WTC11 (cell line): ENCODE results near the gene MAPK12. TPM values are rescaled to one million over a fixed set of nuclear protein-coding genes. Genes with fewer than 3 reads are reported as not detected.

ENCODE experiments used
- ATAC-seq: fragments of 200-7000 bp; cut with Tn5 transposase; 2 replicates; pipeline ENCODE4 v1.10.0; 2021; ENCODE audit warnings: mild to moderate bottlenecking, moderate library complexity
- CTCF ChIA-PET: fragments of 300-600 bp; sonication (Branson Sonifier 250); formaldehyde crosslinking; loops from one replicate; lab custom pipeline; 2021; ENCODE audit warnings: antibody characterized with exemption; lab: Charles Lee
- POLR2A ChIA-PET: fragments of 350-600 bp; sonication (Branson Sonifier 250); formaldehyde crosslinking; loops from one replicate; lab custom pipeline; 2021; ENCODE audit warnings: antibody characterized with exemption; lab: Charles Lee
- DNase-seq: peaks from one replicate; pipeline ENCODE4 v3.0.0; 2021; ENCODE audit warnings: low spot score
- H3K27ac Mint-ChIP-seq: 2 replicates; pipeline ENCODE4 v1.8.0; 2021; ENCODE audit warnings: mixed read lengths
- H3K27me3 Mint-ChIP-seq: 2 replicates; pipeline ENCODE4 v1.8.0; 2021; ENCODE audit warnings: low read depth, mild to moderate bottlenecking, moderate library complexity, mixed read lengths
- H3K36me3 Mint-ChIP-seq: 2 replicates; pipeline ENCODE4 v1.8.0; 2021; ENCODE audit warnings: mixed read lengths
- H3K4me1 Mint-ChIP-seq: 2 replicates; pipeline ENCODE4 v1.8.0; 2022; ENCODE audit warnings: mixed read lengths
- H3K4me3 Mint-ChIP-seq: 2 replicates; pipeline ENCODE4 v1.8.0; 2021; ENCODE audit warnings: mild to moderate bottlenecking, moderate library complexity, mixed read lengths
- H3K9me3 Mint-ChIP-seq: 2 replicates; pipeline ENCODE4 v1.8.0; 2021; ENCODE audit warnings: mixed read lengths
- CBFB ChIP-seq: sonication (generic); formaldehyde crosslinking; IDR thresholded peaks from 2 replicates; pipeline ENCODE4 v1.8.1; 2022; ENCODE audit warnings: mild to moderate bottlenecking, low read depth, missing genetic modification reagents
- CREB1 ChIP-seq: sonication (generic); formaldehyde crosslinking; IDR thresholded peaks from 2 replicates; pipeline ENCODE4 v1.8.0; 2023; ENCODE audit warnings: mild to moderate bottlenecking, missing genetic modification reagents
- ETV6 ChIP-seq: sonication (generic); formaldehyde crosslinking; IDR thresholded peaks from 2 replicates; pipeline ENCODE4 v1.8.1; 2022; ENCODE audit warnings: mild to moderate bottlenecking, missing genetic modification reagents
- FOXJ3 ChIP-seq: sonication (generic); formaldehyde crosslinking; IDR thresholded peaks from 2 replicates; pipeline ENCODE4 v1.9.0; 2021; ENCODE audit warnings: missing genetic modification reagents, mild to moderate bottlenecking, borderline replicate concordance
- NFE2L1 ChIP-seq: sonication (generic); formaldehyde crosslinking; IDR thresholded peaks from 2 replicates; pipeline ENCODE4 v1.8.1; 2023; ENCODE audit warnings: missing genetic modification reagents
- NR2C2 ChIP-seq: sonication (generic); formaldehyde crosslinking; IDR thresholded peaks from 2 replicates; pipeline ENCODE4 v1.8.0; 2022; ENCODE audit warnings: mild to moderate bottlenecking, missing genetic modification reagents
- OVOL2 ChIP-seq: fragments of 250-450 bp; sonication (Bioruptor Pico); IDR thresholded peaks from 2 replicates; pipeline ENCODE4 v1.9.0; 2021; ENCODE audit warnings: mild to moderate bottlenecking, borderline replicate concordance
- SP1 ChIP-seq: sonication (generic); formaldehyde crosslinking; conservative IDR thresholded peaks from 2 replicates; pipeline ENCODE4 v1.8.1; 2022; ENCODE audit warnings: missing genetic modification reagents
- TEAD4 ChIP-seq: sonication (generic); formaldehyde crosslinking; IDR thresholded peaks from 2 replicates; pipeline ENCODE4 v1.8.0; 2022; ENCODE audit warnings: mild to moderate bottlenecking, missing genetic modification reagents
- TP53 ChIP-seq: sonication (generic); formaldehyde crosslinking; IDR thresholded peaks from 2 replicates; pipeline ENCODE4 v1.8.1; 2023; ENCODE audit warnings: mild to moderate bottlenecking, missing genetic modification reagents
- ZNF232 ChIP-seq: sonication (generic); formaldehyde crosslinking; IDR thresholded peaks from 2 replicates; pipeline ENCODE4 v1.8.0; 2022; ENCODE audit warnings: mild to moderate bottlenecking, missing genetic modification reagents
- ZNF396 ChIP-seq: fragments of 250-450 bp; sonication (Bioruptor Pico); IDR thresholded peaks from 2 replicates; pipeline ENCODE4 v1.8.0; 2021; ENCODE audit warnings: mild to moderate bottlenecking, moderate library complexity, borderline replicate concordance
- ZNF671 ChIP-seq: fragments of 250-450 bp; sonication (Bioruptor Pico); IDR thresholded peaks from 2 replicates; pipeline ENCODE4 v1.8.0; 2021; ENCODE audit warnings: mild to moderate bottlenecking
- total RNA-seq: library from RNA; stranded (reverse); gene quantifications from 3 replicates; pipeline ENCODE4 v1.2.3, GENCODE V29; 2021
- TF ChIP-seq, protein P1 (sequence below): sonication (generic); formaldehyde crosslinking; IDR thresholded peaks from 2 replicates; pipeline ENCODE4 v1.8.0; 2022; ENCODE audit warnings: mild to moderate bottlenecking, missing genetic modification reagents
- TF ChIP-seq, protein P2 (sequence below): fragments of 250-450 bp; sonication (Bioruptor Pico); IDR thresholded peaks from 2 replicates; pipeline ENCODE4 v1.8.0; 2021; ENCODE audit warnings: mild to moderate bottlenecking
- TF ChIP-seq, protein P3 (sequence below): sonication (generic); formaldehyde crosslinking; conservative IDR thresholded peaks from 2 replicates; pipeline ENCODE4 v1.8.1; 2023; ENCODE audit warnings: mild to moderate bottlenecking, low read depth, missing genetic modification reagents, moderate library complexity
- TF ChIP-seq, protein P4 (sequence below): sonication (generic); formaldehyde crosslinking; IDR thresholded peaks from 2 replicates; pipeline ENCODE4 v1.8.1; 2023; ENCODE audit warnings: mild to moderate bottlenecking, missing genetic modification reagents, moderate library complexity
- TF ChIP-seq, protein P5 (sequence below): fragments of 200-600 bp; IDR thresholded peaks from 2 replicates; pipeline ENCODE4 v1.8.0; 2022; ENCODE audit warnings: antibody characterized with exemption
- TF ChIP-seq, protein P6 (sequence below): sonication (generic); formaldehyde crosslinking; conservative IDR thresholded peaks from 2 replicates; pipeline ENCODE4 v1.8.1; 2022; ENCODE audit warnings: mild to moderate bottlenecking, missing genetic modification reagents
- TF ChIP-seq, protein P7 (sequence below): fragments of 250-450 bp; sonication (Bioruptor Pico); IDR thresholded peaks from 2 replicates; pipeline ENCODE4 v2.1.2; 2022; ENCODE audit warnings: mild to moderate bottlenecking, moderate library complexity

Gene MAPK12
- total RNA-seq, 1 experiment from 2014 or later, result 31.0 TPM

DNA sequence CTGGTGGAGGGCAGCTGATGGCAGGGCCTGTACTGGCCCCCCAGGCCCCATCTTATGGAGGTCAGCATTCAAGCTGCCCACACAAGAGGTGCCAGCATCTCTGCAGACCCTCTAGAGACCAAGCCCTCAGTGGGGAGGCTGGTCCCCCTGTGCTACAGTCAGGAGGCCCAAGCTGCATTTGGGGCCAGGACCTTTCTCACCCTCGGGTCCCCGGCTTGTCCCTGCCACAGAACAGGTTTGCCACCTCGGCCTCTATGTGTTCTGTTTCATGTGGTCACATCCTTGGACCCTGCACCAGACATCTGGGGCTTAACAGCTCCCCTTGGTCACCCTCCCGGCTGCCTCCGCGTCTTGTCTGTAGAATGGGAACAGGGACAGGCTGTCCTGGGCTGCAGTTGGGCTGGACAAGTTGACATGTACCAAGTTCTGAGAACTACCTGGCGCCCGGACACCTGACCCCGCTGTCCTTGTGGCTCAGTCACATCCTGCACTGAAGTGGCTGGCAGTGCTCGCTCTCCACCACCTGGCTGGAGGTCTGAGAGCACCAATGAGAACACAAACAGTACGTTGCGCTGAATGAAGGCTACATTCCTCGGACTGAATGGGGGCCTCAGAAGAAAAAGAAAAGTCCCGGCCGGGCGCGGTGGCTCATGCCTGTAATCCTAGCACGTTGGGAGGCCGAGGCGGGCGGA, 48.7 kb upstream of the MAPK12 start (continued):
- TF ChIP-seq, protein P1, sequence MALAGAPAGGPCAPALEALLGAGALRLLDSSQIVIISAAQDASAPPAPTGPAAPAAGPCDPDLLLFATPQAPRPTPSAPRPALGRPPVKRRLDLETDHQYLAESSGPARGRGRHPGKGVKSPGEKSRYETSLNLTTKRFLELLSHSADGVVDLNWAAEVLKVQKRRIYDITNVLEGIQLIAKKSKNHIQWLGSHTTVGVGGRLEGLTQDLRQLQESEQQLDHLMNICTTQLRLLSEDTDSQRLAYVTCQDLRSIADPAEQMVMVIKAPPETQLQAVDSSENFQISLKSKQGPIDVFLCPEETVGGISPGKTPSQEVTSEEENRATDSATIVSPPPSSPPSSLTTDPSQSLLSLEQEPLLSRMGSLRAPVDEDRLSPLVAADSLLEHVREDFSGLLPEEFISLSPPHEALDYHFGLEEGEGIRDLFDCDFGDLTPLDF (CRISPR knock-in tag), result no peak
- TF ChIP-seq ZNF671 (no peak), NR2C2 (CRISPR knock-in tag) (no peak), OVOL2 (CRISPR knock-in tag) (no peak), TP53 (no peak)
- TF ChIP-seq, protein P2, sequence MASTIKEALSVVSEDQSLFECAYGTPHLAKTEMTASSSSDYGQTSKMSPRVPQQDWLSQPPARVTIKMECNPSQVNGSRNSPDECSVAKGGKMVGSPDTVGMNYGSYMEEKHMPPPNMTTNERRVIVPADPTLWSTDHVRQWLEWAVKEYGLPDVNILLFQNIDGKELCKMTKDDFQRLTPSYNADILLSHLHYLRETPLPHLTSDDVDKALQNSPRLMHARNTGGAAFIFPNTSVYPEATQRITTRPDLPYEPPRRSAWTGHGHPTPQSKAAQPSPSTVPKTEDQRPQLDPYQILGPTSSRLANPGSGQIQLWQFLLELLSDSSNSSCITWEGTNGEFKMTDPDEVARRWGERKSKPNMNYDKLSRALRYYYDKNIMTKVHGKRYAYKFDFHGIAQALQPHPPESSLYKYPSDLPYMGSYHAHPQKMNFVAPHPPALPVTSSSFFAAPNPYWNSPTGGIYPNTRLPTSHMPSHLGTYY (CRISPR knock-in tag), result no peak

DNA sequence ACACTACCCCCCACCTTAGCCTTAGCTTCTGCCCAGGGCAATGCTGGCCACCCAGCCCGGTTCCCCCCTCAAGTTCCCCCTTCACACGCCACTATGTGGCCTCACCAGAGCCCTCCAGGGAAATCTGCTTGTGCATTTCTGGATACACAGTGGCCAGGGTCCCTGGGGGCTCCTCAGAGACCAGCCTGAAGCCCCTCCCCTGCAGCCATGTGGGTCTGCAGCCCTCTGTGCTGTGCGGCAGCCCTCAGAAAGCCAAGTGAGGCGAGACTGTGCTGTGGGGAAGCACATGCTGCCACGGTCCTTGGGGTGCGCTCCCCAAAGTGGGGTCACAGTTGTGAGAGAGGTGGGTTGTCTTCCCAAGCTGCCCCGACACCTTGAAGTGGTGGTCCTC, 48.1 kb upstream of the MAPK12 start:
- H3K36me3 Mint-ChIP-seq, result no peaks in the 10 kb centered on the region
- H3K9me3 Mint-ChIP-seq, result no peaks in the 10 kb centered on the region
- peaks cover 27% of the 10 kb centered on the region for H3K4me1 Mint-ChIP-seq
- TF ChIP-seq, protein P3, sequence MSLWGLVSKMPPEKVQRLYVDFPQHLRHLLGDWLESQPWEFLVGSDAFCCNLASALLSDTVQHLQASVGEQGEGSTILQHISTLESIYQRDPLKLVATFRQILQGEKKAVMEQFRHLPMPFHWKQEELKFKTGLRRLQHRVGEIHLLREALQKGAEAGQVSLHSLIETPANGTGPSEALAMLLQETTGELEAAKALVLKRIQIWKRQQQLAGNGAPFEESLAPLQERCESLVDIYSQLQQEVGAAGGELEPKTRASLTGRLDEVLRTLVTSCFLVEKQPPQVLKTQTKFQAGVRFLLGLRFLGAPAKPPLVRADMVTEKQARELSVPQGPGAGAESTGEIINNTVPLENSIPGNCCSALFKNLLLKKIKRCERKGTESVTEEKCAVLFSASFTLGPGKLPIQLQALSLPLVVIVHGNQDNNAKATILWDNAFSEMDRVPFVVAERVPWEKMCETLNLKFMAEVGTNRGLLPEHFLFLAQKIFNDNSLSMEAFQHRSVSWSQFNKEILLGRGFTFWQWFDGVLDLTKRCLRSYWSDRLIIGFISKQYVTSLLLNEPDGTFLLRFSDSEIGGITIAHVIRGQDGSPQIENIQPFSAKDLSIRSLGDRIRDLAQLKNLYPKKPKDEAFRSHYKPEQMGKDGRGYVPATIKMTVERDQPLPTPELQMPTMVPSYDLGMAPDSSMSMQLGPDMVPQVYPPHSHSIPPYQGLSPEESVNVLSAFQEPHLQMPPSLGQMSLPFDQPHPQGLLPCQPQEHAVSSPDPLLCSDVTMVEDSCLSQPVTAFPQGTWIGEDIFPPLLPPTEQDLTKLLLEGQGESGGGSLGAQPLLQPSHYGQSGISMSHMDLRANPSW (CRISPR knock-in tag), result no peak
- TF ChIP-seq, protein P4, sequence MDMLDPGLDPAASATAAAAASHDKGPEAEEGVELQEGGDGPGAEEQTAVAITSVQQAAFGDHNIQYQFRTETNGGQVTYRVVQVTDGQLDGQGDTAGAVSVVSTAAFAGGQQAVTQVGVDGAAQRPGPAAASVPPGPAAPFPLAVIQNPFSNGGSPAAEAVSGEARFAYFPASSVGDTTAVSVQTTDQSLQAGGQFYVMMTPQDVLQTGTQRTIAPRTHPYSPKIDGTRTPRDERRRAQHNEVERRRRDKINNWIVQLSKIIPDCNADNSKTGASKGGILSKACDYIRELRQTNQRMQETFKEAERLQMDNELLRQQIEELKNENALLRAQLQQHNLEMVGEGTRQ (CRISPR knock-in tag), result no peak
- TF ChIP-seq, protein P5, sequence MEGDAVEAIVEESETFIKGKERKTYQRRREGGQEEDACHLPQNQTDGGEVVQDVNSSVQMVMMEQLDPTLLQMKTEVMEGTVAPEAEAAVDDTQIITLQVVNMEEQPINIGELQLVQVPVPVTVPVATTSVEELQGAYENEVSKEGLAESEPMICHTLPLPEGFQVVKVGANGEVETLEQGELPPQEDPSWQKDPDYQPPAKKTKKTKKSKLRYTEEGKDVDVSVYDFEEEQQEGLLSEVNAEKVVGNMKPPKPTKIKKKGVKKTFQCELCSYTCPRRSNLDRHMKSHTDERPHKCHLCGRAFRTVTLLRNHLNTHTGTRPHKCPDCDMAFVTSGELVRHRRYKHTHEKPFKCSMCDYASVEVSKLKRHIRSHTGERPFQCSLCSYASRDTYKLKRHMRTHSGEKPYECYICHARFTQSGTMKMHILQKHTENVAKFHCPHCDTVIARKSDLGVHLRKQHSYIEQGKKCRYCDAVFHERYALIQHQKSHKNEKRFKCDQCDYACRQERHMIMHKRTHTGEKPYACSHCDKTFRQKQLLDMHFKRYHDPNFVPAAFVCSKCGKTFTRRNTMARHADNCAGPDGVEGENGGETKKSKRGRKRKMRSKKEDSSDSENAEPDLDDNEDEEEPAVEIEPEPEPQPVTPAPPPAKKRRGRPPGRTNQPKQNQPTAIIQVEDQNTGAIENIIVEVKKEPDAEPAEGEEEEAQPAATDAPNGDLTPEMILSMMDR, result no peak
- no peak for TF ChIP-seq ZNF396
- TF ChIP-seq ZNF232 (CRISPR knock-in tag), result no peak
- ATAC-seq, result no peak
- no peak overlapping the region for H3K4me3 Mint-ChIP-seq
- DNase-seq, result no peak
- CTCF ChIA-PET, result interaction anchor here (1.1 kb wide), 1 partner anchor 7 kb away, joined by 4 read pairs; no protein-coding TSS in a partner anchor
- POLR2A ChIA-PET, result interaction anchor here (0.8 to 1.4 kb wide), 2 partner anchors 15 to 975 kb away, joined by 4 read pairs; no protein-coding TSS in a partner anchor
- peaks cover 6% of the 10 kb centered on the region; the same call in 1 of the 2 replicates for H3K27me3 Mint-ChIP-seq
- no peak overlapping the region; the same call in 1 of the 2 replicates for H3K27ac Mint-ChIP-seq

DNA sequence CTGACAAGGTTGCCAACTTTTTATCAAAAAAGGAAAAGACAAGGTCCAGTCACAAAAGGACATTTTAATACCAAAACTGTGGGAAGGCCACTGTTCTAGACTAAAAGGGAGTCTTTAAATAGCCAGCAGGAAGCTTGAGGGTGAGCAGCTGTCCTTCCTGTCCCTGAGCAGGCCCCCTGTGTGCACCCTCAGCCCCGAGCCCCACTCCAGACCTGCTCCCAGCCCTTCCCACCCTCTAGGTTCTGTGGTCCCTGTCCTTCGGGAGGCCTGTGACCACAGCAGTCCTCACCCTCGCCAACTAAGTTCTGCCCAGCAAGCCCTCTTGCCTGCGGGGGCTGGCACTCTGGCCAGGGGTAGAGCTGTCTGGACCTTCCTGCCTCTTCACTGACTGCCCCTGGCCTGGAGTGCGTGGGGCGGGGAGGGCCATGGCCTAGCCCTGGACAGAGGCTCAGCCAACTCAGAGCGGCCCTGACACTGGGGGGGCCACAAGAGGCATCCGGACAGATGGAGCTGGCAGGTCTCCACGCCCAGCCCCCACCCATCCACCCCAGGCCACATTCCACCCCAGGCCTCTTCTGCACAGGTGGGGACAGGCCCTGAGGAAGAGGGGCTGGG, 47.6 kb upstream of the MAPK12 start:
- no peak for ATAC-seq
- Mint-ChIP-seq H3K4me3 (no peak overlapping the region), H3K36me3 (no peaks in the 10 kb centered on the region), H3K4me1 (peaks cover 25% of the 10 kb centered on the region), H3K9me3 (no peaks in the 10 kb centered on the region), H3K27ac (no peak overlapping the region; the same call in 1 of the 2 replicates), H3K27me3 (peaks cover 6% of the 10 kb centered on the region; the same call in 1 of the 2 replicates)
- no peak for DNase-seq
- ChIA-PET POLR2A (interaction anchor here (0.5 to 1.4 kb wide), 3 partner anchors 15 to 975 kb away, joined by 4 read pairs; no protein-coding TSS in a partner anchor), CTCF (interaction anchor here (0.5 to 1.1 kb wide), 4 partner anchors 8 to 79 kb away, joined by 3 to 4 read pairs (median 3); no protein-coding TSS in a partner anchor)
- TF ChIP-seq CBFB (CRISPR knock-in tag) (no peak), ZNF671 (no peak), TEAD4 (no peak), FOXJ3 (no peak), ETV6 (CRISPR knock-in tag) (no peak), CREB1 (CRISPR knock-in tag) (no peak), NFE2L1 (CRISPR knock-in tag) (no peak), SP1 (CRISPR knock-in tag) (no peak)
- TF ChIP-seq, protein P6, sequence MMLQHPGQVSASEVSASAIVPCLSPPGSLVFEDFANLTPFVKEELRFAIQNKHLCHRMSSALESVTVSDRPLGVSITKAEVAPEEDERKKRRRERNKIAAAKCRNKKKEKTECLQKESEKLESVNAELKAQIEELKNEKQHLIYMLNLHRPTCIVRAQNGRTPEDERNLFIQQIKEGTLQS (CRISPR knock-in tag), result no peak
- TF ChIP-seq, protein P7, sequence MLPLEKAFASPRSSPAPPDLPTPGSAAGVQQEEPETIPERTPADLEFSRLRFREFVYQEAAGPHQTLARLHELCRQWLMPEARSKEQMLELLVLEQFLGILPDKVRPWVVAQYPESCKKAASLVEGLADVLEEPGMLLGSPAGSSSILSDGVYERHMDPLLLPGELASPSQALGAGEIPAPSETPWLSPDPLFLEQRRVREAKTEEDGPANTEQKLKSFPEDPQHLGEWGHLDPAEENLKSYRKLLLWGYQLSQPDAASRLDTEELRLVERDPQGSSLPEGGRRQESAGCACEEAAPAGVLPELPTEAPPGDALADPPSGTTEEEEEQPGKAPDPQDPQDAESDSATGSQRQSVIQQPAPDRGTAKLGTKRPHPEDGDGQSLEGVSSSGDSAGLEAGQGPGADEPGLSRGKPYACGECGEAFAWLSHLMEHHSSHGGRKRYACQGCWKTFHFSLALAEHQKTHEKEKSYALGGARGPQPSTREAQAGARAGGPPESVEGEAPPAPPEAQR (CRISPR knock-in tag), result no peak
